SK-N-SH (cell line): ENCODE results near the gene LIPM. TPM values are rescaled to one million over a fixed set of nuclear protein-coding genes. Genes with fewer than 3 reads are reported as not detected.

Experiments used
- CTCF ChIA-PET: fragments of 300-600, 350-600 bp; formaldehyde crosslinking; extraction: SDS; loops from one replicate; lab custom pipeline; 2021; lab: Yijun Ruan, JAX
- POLR2A ChIA-PET: fragments of 350-600 bp; sonication (Branson Sonifier 250); formaldehyde crosslinking; extraction: SDS; loops from one replicate; lab custom pipeline; 2020; ENCODE audit warnings: antibody characterized with exemption, inconsistent platforms; lab: Yijun Ruan, JAX
- DNase-seq: peaks from one replicate; pipeline ENCODE4 v3.0.0; 2012
- H2AFZ ChIP-seq: fragments of 200-600 bp; sonication (generic); 2 replicates; pipeline ENCODE4 v1.8.1; 2016; ENCODE audit warnings: antibody characterized with exemption, mild to moderate bottlenecking, low read depth
- H3F3A ChIP-seq: fragments of 200-600 bp; sonication (generic); replicated peaks from 2 replicates; pipeline ENCODE3; 2016; ENCODE audit warnings: antibody characterized with exemption, mild to moderate bottlenecking; ENCODE audit not compliant: insufficient read depth
- H3K27ac ChIP-seq, 2 experiments: fragments of 200-500 bp in 1 of 2; fragments of 200-600 bp in 1 of 2; sonication (Bioruptor generic) in 1 of 2; sonication (generic), shearing (Covaris generic) in 1 of 2; 2 replicates each; pipeline versions ENCODE4 v1.5.1 to v1.6.1; 2014 to 2016; ENCODE audit warnings: low read depth in 2 of 2, inconsistent platforms in 1 of 2, low read length in 1 of 2, mild to moderate bottlenecking in 1 of 2, mixed read lengths in 1 of 2
- H3K27me3 ChIP-seq: fragments of 200-600 bp; sonication (generic), shearing (Covaris generic); 2 replicates; pipeline ENCODE4 v1.6.1; 2016; ENCODE audit warnings: mixed run types; ENCODE audit not compliant: insufficient read depth
- H3K36me3 ChIP-seq, 2 experiments: fragments of 200-500 bp in 1 of 2; fragments of 200-600 bp in 1 of 2; sonication (Bioruptor generic) in 1 of 2; sonication (generic) in 1 of 2; replicated peaks in 1 of 2; 2 replicates each; pipeline versions ENCODE3 to v1.5.1; 2014 to 2016; ENCODE audit warnings: low read length in 1 of 2, mild to moderate bottlenecking in 1 of 2; ENCODE audit not compliant: insufficient read depth in 2 of 2, control insufficient read depth in 1 of 2
- H3K4me1 ChIP-seq, 2 experiments: fragments of 200-500 bp in 1 of 2; fragments of 200-600 bp in 1 of 2; sonication (Bioruptor generic) in 1 of 2; sonication (generic), shearing (Covaris generic) in 1 of 2; 2 replicates each; pipeline versions ENCODE4 v1.5.1 to v1.6.1; 2014 to 2016; ENCODE audit warnings: low read depth in 1 of 2, low read length in 1 of 2, mixed run types in 1 of 2; ENCODE audit not compliant: insufficient read depth in 2 of 2, control insufficient read depth in 1 of 2
- H3K4me2 ChIP-seq: fragments of 200-600 bp; sonication (generic), shearing (Covaris generic); 2 replicates; pipeline ENCODE4 v1.6.1; 2017; ENCODE audit warnings: mixed run types
- H3K4me3 ChIP-seq, 2 experiments: fragments of 200-500 bp in 1 of 2; fragments of 200-600 bp in 1 of 2; sonication (Bioruptor generic) in 1 of 2; sonication (generic), shearing (Covaris generic) in 1 of 2; 2 replicates each; pipeline versions ENCODE4 v1.5.1 to v1.8.1; 2014 to 2016; ENCODE audit warnings: low read depth in 2 of 2, inconsistent platforms in 1 of 2, low read length in 1 of 2, mild to moderate bottlenecking in 1 of 2, mixed read lengths in 1 of 2, moderate library complexity in 1 of 2
- H3K79me2 ChIP-seq: fragments of 200-600 bp; sonication (generic); 2 replicates; pipeline ENCODE4 v1.8.1; 2017; ENCODE audit warnings: mild to moderate bottlenecking; ENCODE audit not compliant: insufficient read depth
- H3K9ac ChIP-seq: fragments of 200-600 bp; sonication (generic); 2 replicates; pipeline ENCODE4 v1.6.1; 2017; ENCODE audit warnings: mixed run types
- H3K9me2 ChIP-seq: fragments of 200-600 bp; sonication (generic); 2 replicates; pipeline ENCODE4 v1.6.1; 2017; ENCODE audit warnings: mixed run types
- H3K9me3 ChIP-seq: fragments of 200-600 bp; sonication (generic); 2 replicates; pipeline ENCODE4 v1.6.1; 2017; ENCODE audit warnings: mixed run types, mild to moderate bottlenecking, moderate library complexity
- H4K20me1 ChIP-seq: fragments of 200-600 bp; sonication (generic); 2 replicates; pipeline ENCODE4 v1.6.1; 2017; ENCODE audit warnings: mild to moderate bottlenecking, mixed run types; ENCODE audit not compliant: insufficient read depth
- EZH2phosphoT487 ChIP-seq: fragments of 200-600 bp; sonication (generic); IDR thresholded peaks from 2 replicates; pipeline ENCODE4 v1.6.1; 2017; ENCODE audit warnings: low read depth, mixed run types, mild to moderate bottlenecking, antibody characterized with exemption, moderate library complexity, borderline replicate concordance
- FOXM1 ChIP-seq: IDR thresholded peaks from 2 replicates; pipeline ENCODE4 v1.4.0; 2012; ENCODE audit warnings: low read depth, mild to moderate bottlenecking
- MXI1 ChIP-seq: IDR thresholded peaks from 2 replicates; pipeline ENCODE4 v1.6.1; 2012; ENCODE audit warnings: mild to moderate bottlenecking, low read depth, low read length, improper control_type of control experiment
- SIN3A ChIP-seq: IDR thresholded peaks from 2 replicates; pipeline ENCODE4 v1.6.1; 2012; ENCODE audit warnings: low read depth, mild to moderate bottlenecking, low read length, moderate library complexity, borderline replicate concordance
- WGBS: methylation state at CpG from one replicate; pipeline ENCODE4 v1.1.6; 2017; ENCODE audit warnings: low lambda C conversion rate; 5-methylcytosine and 5-hydroxymethylcytosine counted together
- polyA plus RNA-seq, 3 experiments: library from polyadenylated mRNA; depleted of rRNA; stranded (reverse); fragments of >200 nt; gene quantifications; 2 replicates each; pipeline ENCODE4 v1.2.3, GENCODE V29; 2012
- TF ChIP-seq, protein P1 (sequence below): fragments of 200-600 bp; sonication (generic); IDR thresholded peaks from 2 replicates; pipeline ENCODE4 v1.6.1; 2017; ENCODE audit warnings: antibody characterized with exemption, mild to moderate bottlenecking, moderate library complexity
- TF ChIP-seq, protein P2 (sequence below): IDR thresholded peaks from 2 replicates; pipeline ENCODE4; 2012

Gene LIPM
- polyA plus RNA-seq, 1 of the 3 experiments (the other 2 are of a cell fraction) = not detected

- Histone ChIP-seq H2AFZ (no peak overlapping the region), H3K36me3 (no peaks in the 10 kb centered on the region), H3F3A (no peaks in the 10 kb centered on the region), H3K9me2 (no peaks in the 10 kb centered on the region), H3K27me3 (no peaks in the 10 kb centered on the region), H3K27ac (no peak overlapping the region), H3K4me1 (peaks cover 2 to 7% of the 10 kb centered on the region in 2 experiments; a peak in 2 of 4 replicates), H4K20me1 (no peaks in the 10 kb centered on the region), H3K79me2 (no peaks in the 10 kb centered on the region), H3K9me3 (no peaks in the 10 kb centered on the region), H3K9ac (no peak overlapping the region), H3K4me3 (no peak overlapping the region), H3K4me2 (no peak overlapping the region)
- no peak for DNase-seq
- 92% methylated on average over 3 of the region's 3 CpGs for WGBS
- ChIA-PET CTCF (interaction anchor here (1.3 to 1.7 kb wide), 2 partner anchors 16 to 132 kb away, joined by 5 to 7 read pairs; no protein-coding TSS in a partner anchor), POLR2A (no interaction called here)
- TF ChIP-seq EZH2phosphoT487 = no peak
- no peak for TF ChIP-seq MXI1
- TF ChIP-seq, protein P1, sequence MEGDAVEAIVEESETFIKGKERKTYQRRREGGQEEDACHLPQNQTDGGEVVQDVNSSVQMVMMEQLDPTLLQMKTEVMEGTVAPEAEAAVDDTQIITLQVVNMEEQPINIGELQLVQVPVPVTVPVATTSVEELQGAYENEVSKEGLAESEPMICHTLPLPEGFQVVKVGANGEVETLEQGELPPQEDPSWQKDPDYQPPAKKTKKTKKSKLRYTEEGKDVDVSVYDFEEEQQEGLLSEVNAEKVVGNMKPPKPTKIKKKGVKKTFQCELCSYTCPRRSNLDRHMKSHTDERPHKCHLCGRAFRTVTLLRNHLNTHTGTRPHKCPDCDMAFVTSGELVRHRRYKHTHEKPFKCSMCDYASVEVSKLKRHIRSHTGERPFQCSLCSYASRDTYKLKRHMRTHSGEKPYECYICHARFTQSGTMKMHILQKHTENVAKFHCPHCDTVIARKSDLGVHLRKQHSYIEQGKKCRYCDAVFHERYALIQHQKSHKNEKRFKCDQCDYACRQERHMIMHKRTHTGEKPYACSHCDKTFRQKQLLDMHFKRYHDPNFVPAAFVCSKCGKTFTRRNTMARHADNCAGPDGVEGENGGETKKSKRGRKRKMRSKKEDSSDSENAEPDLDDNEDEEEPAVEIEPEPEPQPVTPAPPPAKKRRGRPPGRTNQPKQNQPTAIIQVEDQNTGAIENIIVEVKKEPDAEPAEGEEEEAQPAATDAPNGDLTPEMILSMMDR = no peak
- no peak for TF ChIP-seq FOXM1
These were observed 16.8 kb downstream of the LIPM start for GRCh38 chr10:88819290-88819689.

DNA sequence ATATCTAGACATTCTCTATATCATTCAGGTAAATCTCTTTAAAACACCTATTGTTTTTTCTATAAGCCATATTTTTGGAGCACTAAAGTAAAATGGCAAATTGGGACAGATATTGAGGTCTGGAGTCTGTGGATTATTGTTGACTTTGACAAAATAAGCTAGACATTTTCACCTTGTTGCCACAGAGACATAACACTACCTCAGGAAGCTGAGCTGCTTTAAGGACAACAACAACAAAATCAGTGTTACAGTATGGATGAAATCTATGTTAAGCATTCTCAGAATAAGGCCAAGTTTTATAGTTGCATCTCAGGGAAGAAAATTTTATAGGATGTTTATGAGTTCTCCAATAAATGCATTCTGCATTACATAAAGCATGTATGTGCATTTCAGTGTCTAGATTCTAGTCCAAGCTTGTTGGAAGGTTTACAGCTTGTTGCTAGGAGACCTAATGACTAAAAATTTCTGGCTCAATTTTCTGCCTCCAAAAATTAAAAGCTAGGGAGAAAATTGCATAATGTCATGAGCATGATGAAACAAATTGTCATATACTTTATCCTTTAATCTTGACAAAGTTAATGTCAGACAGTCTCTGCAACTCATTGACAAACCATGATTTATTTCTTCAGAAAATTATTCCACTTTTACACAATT is 18.3 kb downstream of the LIPM start:
- H3K9ac ChIP-seq = no peak overlapping the region
- no peak overlapping the region for H3K4me2 ChIP-seq
- peak overlapping the region; percentile 26; the same call in 1 of the 2 replicates for H2AFZ ChIP-seq
- H3K27me3 ChIP-seq = no peaks in the 10 kb centered on the region
- no peaks in the 10 kb centered on the region for H3K79me2 ChIP-seq
- no peaks in the 10 kb centered on the region for H3F3A ChIP-seq
- H3K4me3 ChIP-seq = no peak overlapping the region
- H3K9me2 ChIP-seq = no peaks in the 10 kb centered on the region
- H3K4me1 ChIP-seq = peaks cover 0 to 7% of the 10 kb centered on the region in 2 experiments; a peak in 1 of 4 replicates
- POLR2A ChIA-PET = no interaction called here
- H3K27ac ChIP-seq = peak overlapping the region in 1 of 2 experiments; percentile 30; a peak in 1 of 4 replicates
- no peaks in the 10 kb centered on the region for H3K36me3 ChIP-seq
- CTCF ChIA-PET = interaction anchor here (1.0 to 4.8 kb wide), 4 partner anchors 10 to 113 kb away, joined by 3 to 41 read pairs (median 20); partner anchors contain the start of gene LIPM
- no peaks in the 10 kb centered on the region for H3K9me3 ChIP-seq
- no peak for DNase-seq
- TF ChIP-seq, protein P2, sequence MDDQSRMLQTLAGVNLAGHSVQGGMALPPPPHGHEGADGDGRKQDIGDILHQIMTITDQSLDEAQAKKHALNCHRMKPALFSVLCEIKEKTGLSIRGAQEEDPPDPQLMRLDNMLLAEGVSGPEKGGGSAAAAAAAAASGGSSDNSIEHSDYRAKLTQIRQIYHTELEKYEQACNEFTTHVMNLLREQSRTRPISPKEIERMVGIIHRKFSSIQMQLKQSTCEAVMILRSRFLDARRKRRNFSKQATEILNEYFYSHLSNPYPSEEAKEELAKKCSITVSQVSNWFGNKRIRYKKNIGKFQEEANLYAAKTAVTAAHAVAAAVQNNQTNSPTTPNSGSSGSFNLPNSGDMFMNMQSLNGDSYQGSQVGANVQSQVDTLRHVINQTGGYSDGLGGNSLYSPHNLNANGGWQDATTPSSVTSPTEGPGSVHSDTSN = peak; percentile 9; the same call in 1 of the 2 replicates
- no peak for TF ChIP-seq SIN3A
- no peak for TF ChIP-seq EZH2phosphoT487
- no peaks in the 10 kb centered on the region for H4K20me1 ChIP-seq
